CD4-positive, CD25-positive, alpha-beta regulatory T cell (primary cell): ENCODE measurements around the gene ZBTB8B. TPM values are rescaled to one million over a fixed set of nuclear protein-coding genes. Genes with fewer than 3 reads are reported as not detected.
"Not testable (repeated sequence)": the region's sequence is repeated elsewhere in the genome, so short reads cannot be mapped to it uniquely, and the experiment has no call there.

ENCODE experiments used
- ATAC-seq, 2 donors: fragments of 150-1000 bp; cut with Tn5 transposase; one replicate each; pipeline ENCODE4 v1.10.0; 2021; ENCODE audit warnings: low read depth in 2 of 2, moderate number of reproducible peaks in 2 of 2, moderate library complexity in 1 of 2
- DNase-seq, 3 donors: peaks; one replicate each; pipeline versions ENCODE4 v3.0.0 to v3.0.0-alpha.2; 2012 to 2022; ENCODE audit warnings: mixed read lengths in 1 of 3
- H3K27ac ChIP-seq: one replicate; pipeline ENCODE4 v1.7.0; 2013; ENCODE audit warnings: mild to moderate bottlenecking, low read length; ENCODE audit not compliant: insufficient read depth, poor library complexity, severe bottlenecking
- H3K27me3 ChIP-seq: one replicate; pipeline ENCODE4 v1.7.0; 2013; ENCODE audit warnings: low read length; ENCODE audit not compliant: control insufficient read depth, insufficient read depth
- H3K36me3 ChIP-seq: one replicate; pipeline ENCODE4 v1.7.0; 2013; ENCODE audit warnings: mild to moderate bottlenecking, low read length, moderate library complexity; ENCODE audit not compliant: control insufficient read depth, insufficient read depth
- H3K4me1 ChIP-seq: 2 replicates; pipeline ENCODE4 v1.7.0; 2013; ENCODE audit warnings: mild to moderate bottlenecking, low read length; ENCODE audit not compliant: insufficient read depth, control insufficient read depth, poor library complexity, severe bottlenecking
- H3K4me3 ChIP-seq: one replicate; pipeline ENCODE4 v1.7.0; 2013; ENCODE audit warnings: low read depth, mild to moderate bottlenecking, low read length, moderate library complexity
- H3K9me3 ChIP-seq, 2 experiments: 1 replicate in 1 of 2; 2 replicates in 1 of 2; pipeline ENCODE4 v1.7.0; 2013; ENCODE audit warnings: low read length in 2 of 2, mild to moderate bottlenecking in 1 of 2, moderate library complexity in 1 of 2; ENCODE audit not compliant: control insufficient read depth in 2 of 2
- H3K27ac Mint-ChIP-seq, 3 donors: one replicate each; pipeline ENCODE4 v1.8.0; 2020 to 2022; ENCODE audit warnings: mild to moderate bottlenecking in 3 of 3, mixed read lengths in 3 of 3, moderate library complexity in 2 of 3
- H3K27me3 Mint-ChIP-seq: one replicate; pipeline ENCODE4 v1.8.0; 2022; ENCODE audit warnings: mild to moderate bottlenecking, mixed read lengths
- H3K36me3 Mint-ChIP-seq: one replicate; pipeline ENCODE4 v1.8.0; 2020; ENCODE audit warnings: mixed read lengths
- H3K4me1 Mint-ChIP-seq, 4 donors: one replicate each; pipeline ENCODE4 v1.8.0; 2020 to 2022; ENCODE audit warnings: mixed read lengths in 4 of 4, mild to moderate bottlenecking in 1 of 4
- H3K4me3 Mint-ChIP-seq, 4 donors: one replicate each; pipeline ENCODE4 v1.8.0; 2020 to 2022; ENCODE audit warnings: mild to moderate bottlenecking in 4 of 4, mixed read lengths in 4 of 4, moderate library complexity in 3 of 4
- H3K9me3 Mint-ChIP-seq, 7 donors: one replicate each; pipeline ENCODE4 v1.8.0; 2020 to 2022; ENCODE audit warnings: mixed read lengths in 7 of 7, mild to moderate bottlenecking in 3 of 7, moderate library complexity in 2 of 7
- polyA plus RNA-seq, 4 donors: library from polyadenylated mRNA; unstranded; fragments of 300-500 nt; fragmentation: Illumina TruSeq; gene quantifications; one replicate each; pipeline ENCODE4 v1.2.3, GENCODE V29; 2021
- total RNA-seq: library from RNA; stranded (reverse); gene quantifications from one replicate; pipeline ENCODE4 v1.2.3, GENCODE V29; 2022

Gene ZBTB8B
- total and polyA plus RNA-seq, 5 donors from 2014 or later: not detected

DNA sequence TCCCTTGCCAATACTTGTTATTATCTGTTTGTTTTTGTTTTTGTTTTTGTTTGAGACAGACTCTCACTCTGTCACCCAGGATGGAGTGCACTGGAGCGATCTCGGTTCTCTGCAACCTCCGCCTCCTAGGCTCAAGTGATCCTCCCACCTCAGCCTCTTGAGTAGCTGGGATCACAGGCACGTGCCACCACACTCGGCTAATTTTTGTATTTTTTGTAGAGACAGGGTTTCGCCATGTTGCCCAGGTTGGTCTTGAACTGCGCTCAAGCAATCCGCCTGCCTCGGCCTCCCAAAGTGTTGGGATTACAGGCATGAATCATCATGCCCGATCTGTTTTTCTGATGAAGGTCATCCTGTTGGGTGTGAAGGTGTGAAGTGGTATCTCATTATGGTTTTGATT, 23.4 kb upstream of the ZBTB8B start:
- H3K27me3 Mint-ChIP-seq: peaks cover 33% of the 10 kb centered on the region
- H3K4me3 ChIP-seq, H3K27ac ChIP-seq, H3K9me3 ChIP-seq, H3K4me3 Mint-ChIP-seq, H3K27ac Mint-ChIP-seq, H3K4me1 Mint-ChIP-seq, H3K36me3 ChIP-seq, H3K4me1 ChIP-seq, H3K9me3 Mint-ChIP-seq, H3K27me3 ChIP-seq, DNase-seq, ATAC-seq, H3K36me3 Mint-ChIP-seq: not testable (repeated sequence)

DNA sequence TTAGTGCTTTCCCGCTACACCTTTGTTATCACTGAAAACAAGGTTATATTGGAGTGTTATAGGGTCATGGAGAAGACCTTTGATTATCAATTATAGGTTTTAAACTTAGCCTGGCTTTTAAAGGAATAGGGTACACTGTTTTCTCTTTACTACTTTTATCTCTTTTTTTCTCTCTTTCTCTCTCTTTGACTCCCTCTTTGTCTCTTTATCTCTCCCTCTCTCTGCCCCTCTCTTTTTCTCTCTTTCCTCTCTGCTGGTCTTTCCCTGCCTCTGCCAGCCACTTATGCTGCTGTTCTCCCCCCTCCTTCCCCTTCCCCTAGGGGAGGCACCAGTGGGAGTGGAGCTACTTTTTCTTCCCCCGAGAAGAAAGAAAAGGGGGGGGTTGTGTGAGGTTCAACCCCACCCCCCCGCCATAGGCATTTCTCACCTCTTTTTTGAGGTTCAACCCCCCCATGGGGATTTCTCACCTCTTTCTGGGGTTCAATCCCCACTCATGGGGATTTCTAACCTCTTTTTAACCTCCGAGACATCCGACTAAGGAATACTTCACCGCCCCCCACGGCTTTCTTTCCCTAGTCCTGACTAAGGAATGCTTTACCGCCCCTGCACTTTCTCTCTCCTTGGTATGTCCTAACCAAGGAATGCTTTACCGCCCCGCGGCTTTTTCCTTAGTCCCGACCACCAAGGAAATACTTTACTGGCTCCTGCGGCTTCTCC, 17.2 kb upstream of the ZBTB8B start:
- H3K4me1 Mint-ChIP-seq: no peaks in the 10 kb centered on the region
- peaks cover 39% of the 10 kb centered on the region for H3K27me3 Mint-ChIP-seq

DNA sequence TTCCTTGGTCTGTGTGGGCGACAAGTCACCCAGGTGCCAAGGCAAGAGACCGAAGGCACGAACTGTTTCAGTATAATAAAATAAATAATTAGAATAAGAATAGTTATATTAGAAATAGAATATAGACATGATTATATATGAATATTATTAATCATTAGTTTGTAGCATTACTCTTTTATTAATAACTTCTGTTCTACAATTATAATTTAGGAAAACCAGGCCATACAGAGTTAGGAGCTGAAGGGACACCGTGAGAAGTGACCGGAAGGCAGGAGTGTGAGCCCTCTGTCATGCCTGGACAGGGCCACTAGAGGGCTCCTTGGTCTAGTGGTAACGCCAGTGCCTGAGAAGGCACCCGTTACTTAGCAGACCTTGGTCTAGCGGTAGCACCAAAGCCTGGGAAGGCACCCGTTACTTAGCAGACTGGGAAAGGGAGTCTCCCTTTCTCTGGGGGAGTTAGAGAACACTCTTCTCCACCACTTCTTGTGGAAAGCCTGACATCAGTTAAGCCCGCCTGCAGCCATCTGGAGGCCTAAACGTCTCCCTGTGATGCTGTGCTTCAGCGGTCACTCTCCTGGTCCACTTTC, 16.6 kb upstream of the ZBTB8B start:
- not testable (repeated sequence) for H3K4me3 ChIP-seq, H3K27ac ChIP-seq, H3K4me1 Mint-ChIP-seq, H3K9me3 ChIP-seq, H3K27me3 ChIP-seq, H3K27ac Mint-ChIP-seq, ATAC-seq, H3K36me3 ChIP-seq, H3K36me3 Mint-ChIP-seq, H3K4me3 Mint-ChIP-seq, H3K4me1 ChIP-seq
- Mint-ChIP-seq H3K27me3 (peaks cover 41% of the 10 kb centered on the region), H3K9me3 (peaks cover 0 to 13% (median 0%) of the 10 kb centered on the region in 7 donors)
- peak in 1 of 3 donors; percentile 36 for DNase-seq

More for the DNA sequence above, 17.2 kb upstream of the ZBTB8B start:
- Mint-ChIP-seq H3K9me3 (peaks cover 0 to 13% (median 0%) of the 10 kb centered on the region in 7 donors), H3K27ac (no peak overlapping the region), H3K36me3 (peaks cover 4% of the 10 kb centered on the region), H3K4me3 (peak overlapping the region in 1 of 4 donors; percentile 29)
- Histone ChIP-seq H3K4me1 (no peaks in the 10 kb centered on the region), H3K9me3 (peaks cover 0 to 2% of the 10 kb centered on the region in 2 experiments), H3K4me3 (no peak overlapping the region), H3K36me3 (no peaks in the 10 kb centered on the region), H3K27me3 (no peaks in the 10 kb centered on the region), H3K27ac (no peak overlapping the region)
- ATAC-seq (no peak), DNase-seq (no peak)

DNA sequence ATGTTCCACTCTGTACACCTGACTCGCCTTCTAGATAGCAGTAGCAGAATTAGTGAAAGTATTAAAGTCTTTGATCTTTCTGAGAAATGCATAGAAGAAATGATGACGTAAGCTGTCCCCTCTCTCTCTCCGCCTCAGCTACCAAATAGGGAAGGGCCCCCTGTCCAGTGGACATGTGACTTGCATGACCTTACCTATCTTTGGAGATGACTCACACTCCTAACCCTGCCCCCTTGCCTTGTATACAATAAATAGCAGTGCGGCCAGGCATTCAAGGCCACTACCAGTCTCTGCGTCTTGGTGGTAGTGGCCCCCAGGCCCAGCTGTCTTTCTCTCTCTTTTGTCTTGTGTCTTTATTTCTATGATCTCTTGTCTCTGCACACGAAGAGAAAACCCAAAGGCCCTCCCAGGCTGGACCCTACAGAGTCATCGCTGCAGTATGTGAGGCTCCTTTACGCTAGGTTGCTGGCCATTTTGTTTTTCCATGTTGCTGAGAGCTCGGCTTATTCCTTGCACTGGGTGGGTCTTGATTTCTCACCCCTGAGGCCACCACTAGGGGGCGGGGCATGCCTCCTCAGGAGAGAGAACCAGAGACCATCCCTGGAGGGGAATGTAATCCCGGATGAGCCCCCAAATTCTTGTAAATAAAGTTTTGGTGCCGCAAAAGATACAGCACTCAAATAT, 16.0 kb upstream of the ZBTB8B start:
- H3K36me3 ChIP-seq: no peaks in the 10 kb centered on the region
- Mint-ChIP-seq H3K27ac (no peak overlapping the region), H3K4me1 (no peaks in the 10 kb centered on the region), H3K4me3 (no peak overlapping the region), H3K9me3 (peaks cover 0 to 13% (median 0%) of the 10 kb centered on the region in 7 donors), H3K27me3 (peaks cover 41% of the 10 kb centered on the region), H3K36me3 (peaks cover 4% of the 10 kb centered on the region)
- ATAC-seq (no peak), DNase-seq (peak in 1 of 3 donors; percentile 4)
- no peaks in the 10 kb centered on the region for H3K4me1 ChIP-seq
- H3K27me3 ChIP-seq: no peaks in the 10 kb centered on the region
- H3K4me3 ChIP-seq: no peak overlapping the region
- H3K27ac ChIP-seq: no peak overlapping the region
- H3K9me3 ChIP-seq: peaks cover 0 to 2% of the 10 kb centered on the region in 2 experiments

DNA sequence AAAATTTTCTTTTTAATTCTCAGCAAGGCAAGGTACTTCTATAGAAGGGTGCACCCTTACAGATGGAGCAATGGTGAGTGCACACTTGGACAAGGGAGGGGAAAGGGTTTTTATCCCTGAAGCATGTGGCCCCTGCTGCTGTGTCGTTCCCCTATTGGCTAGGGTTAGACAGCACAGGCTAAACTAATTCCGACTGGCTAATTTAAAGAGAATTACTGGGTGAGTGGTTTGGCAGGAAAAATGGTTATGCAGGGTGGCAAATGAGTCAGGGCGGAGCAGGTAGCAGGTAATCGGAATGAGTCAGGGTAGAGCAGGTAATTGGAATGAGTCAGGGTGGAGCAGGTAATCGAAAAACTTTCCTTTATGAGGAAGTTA, 15.4 kb upstream of the ZBTB8B start:
- H3K36me3 ChIP-seq, H3K4me3 ChIP-seq, H3K27ac Mint-ChIP-seq, DNase-seq, H3K4me1 Mint-ChIP-seq, H3K4me1 ChIP-seq, H3K36me3 Mint-ChIP-seq, H3K27me3 ChIP-seq, H3K27ac ChIP-seq, H3K9me3 ChIP-seq, H3K4me3 Mint-ChIP-seq, ATAC-seq: not testable (repeated sequence)
- Mint-ChIP-seq H3K9me3 (peaks cover 0 to 13% (median 0%) of the 10 kb centered on the region in 7 donors), H3K27me3 (peaks cover 38% of the 10 kb centered on the region)

DNA sequence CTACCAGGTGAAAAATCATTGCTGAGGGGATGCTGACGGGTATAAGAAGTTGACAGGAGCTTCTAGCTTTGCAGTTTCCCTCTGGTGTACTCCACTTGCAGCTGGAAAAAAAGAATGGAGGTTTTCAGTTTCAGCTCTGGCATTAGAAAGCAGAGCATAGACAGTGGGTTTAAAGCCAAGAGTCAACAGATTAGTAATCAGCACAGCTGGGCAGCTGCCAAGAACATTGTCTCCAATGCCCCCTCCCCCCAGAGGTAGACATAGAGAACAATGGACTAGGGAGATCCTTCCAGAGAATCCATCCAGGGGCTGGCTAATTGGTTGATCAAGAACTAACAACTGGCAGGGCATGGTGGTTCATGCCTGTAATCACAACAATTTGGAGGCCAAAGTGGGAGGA, 10.1 kb upstream of the ZBTB8B start:
- no peaks in the 10 kb centered on the region for H3K36me3 ChIP-seq
- H3K27me3 Mint-ChIP-seq: peaks cover 36% of the 10 kb centered on the region
- H3K27ac ChIP-seq: no peak overlapping the region
- no peaks in the 10 kb centered on the region for H3K4me1 Mint-ChIP-seq
- no peak overlapping the region for H3K27ac Mint-ChIP-seq
- no peak for DNase-seq
- no peaks in the 10 kb centered on the region for H3K4me1 ChIP-seq
- H3K27me3 ChIP-seq: no peaks in the 10 kb centered on the region
- no peak overlapping the region for H3K4me3 Mint-ChIP-seq
- ATAC-seq: no peak
- H3K36me3 Mint-ChIP-seq: peaks cover 3% of the 10 kb centered on the region
- peaks cover 7 to 18% of the 10 kb centered on the region in 2 experiments for H3K9me3 ChIP-seq
- H3K4me3 ChIP-seq: no peak overlapping the region
- H3K9me3 Mint-ChIP-seq: peaks cover 0 to 21% (median 7%) of the 10 kb centered on the region in 7 donors

DNA sequence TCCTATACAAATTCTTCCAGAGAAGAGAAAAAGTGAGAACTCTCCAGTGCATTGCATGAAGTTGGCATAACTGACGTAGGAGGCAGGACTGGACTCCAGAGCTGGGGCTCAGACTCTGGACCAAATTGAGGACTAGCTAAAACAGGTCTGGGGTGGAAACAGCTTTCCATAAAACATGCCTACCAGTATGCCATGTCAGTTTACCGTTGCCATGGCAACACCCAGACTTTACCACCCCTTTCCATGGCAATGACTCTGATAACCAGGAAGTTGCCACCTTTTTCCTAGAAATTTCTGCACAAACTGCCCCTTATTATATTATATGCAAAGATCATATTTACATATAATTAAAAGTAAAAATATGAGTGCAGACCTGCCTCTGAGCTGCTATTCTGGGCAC, 8.9 kb upstream of the ZBTB8B start:
- Mint-ChIP-seq H3K4me1 (no peaks in the 10 kb centered on the region), H3K36me3 (peaks cover 3% of the 10 kb centered on the region), H3K27me3 (peaks cover 28% of the 10 kb centered on the region), H3K4me3 (no peak overlapping the region), H3K9me3 (peaks cover 0 to 19% (median 7%) of the 10 kb centered on the region in 7 donors), H3K27ac (no peak overlapping the region)
- Histone ChIP-seq H3K27me3 (no peaks in the 10 kb centered on the region), H3K4me3 (no peak overlapping the region), H3K4me1 (no peaks in the 10 kb centered on the region), H3K9me3 (peaks cover 8 to 21% of the 10 kb centered on the region in 2 experiments), H3K27ac (no peak overlapping the region), H3K36me3 (no peaks in the 10 kb centered on the region)
- no peak for ATAC-seq
- DNase-seq: no peak
